GM13977 (cell line): ENCODE results near the gene ZMAT5.

Experiments used
- DNase-seq: peaks from one replicate; pipeline ENCODE4 v3.0.0; 2012; ENCODE audit warnings: low spot score
- CTCF ChIP-seq: IDR thresholded peaks from 2 replicates; pipeline ENCODE4 v1.5.1; 2012; ENCODE audit warnings: mild to moderate bottlenecking, control low read depth; ENCODE audit not compliant: insufficient read depth; ENCODE audit errors: extremely low read depth, missing control alignments
- in situ Hi-C: fragments of 300-500 bp; cut with MboI; formaldehyde crosslinking; loops from one replicate; pipeline ENCODE4 v1.12.0; 2022; ENCODE audit warnings: low sequenced_read_pairs, low pct_unique_long_range_greater_than_20kb, mixed read lengths, inconsistent platforms; ENCODE audit not compliant: unreplicated experiment

ZMAT5 gene

GRCh38 chr22:29702931-29703501 lies 63.8 kb downstream of the ZMAT5 start:
- no peak for TF ChIP-seq CTCF
- in situ Hi-C loops, result no loop called here
- DNase-seq, result peak; percentile 45

GRCh38 chr22:29702000-29702930 lies 64.5 kb downstream of the ZMAT5 start:
- in situ Hi-C loops, result no loop called here
- DNase-seq, result no peak
- no peak for TF ChIP-seq CTCF

GRCh38 chr22:29701155-29701999 lies 65.4 kb downstream of the ZMAT5 start:
- in situ Hi-C loops, result no loop called here
- DNase-seq, result peak; percentile 60
- TF ChIP-seq CTCF, result peak; percentile 33

GRCh38 chr22:29700900-29701154 lies 66.0 kb downstream of the ZMAT5 start:
- TF ChIP-seq CTCF, result no peak
- in situ Hi-C loops, result no loop called here
- DNase-seq, result no peak

- in situ Hi-C loops, result no loop called here
- DNase-seq, result no peak
- TF ChIP-seq CTCF, result no peak
These were observed 66.5 kb downstream of the ZMAT5 start for GRCh38 chr22:29700206-29700899.

GRCh38 chr22:29697853-29698598 lies 68.8 kb downstream of the ZMAT5 start:
- DNase-seq, result no peak
- in situ Hi-C loops, result no loop called here

More at GRCh38 chr22:29697853-29698598, 68.8 kb downstream of the ZMAT5 start:
- TF ChIP-seq CTCF, result no peak
